Dermis blood vessel endothelial cell (primary cell): ENCODE measurements around the gene FAM83C. TPM values are rescaled to one million over a fixed set of nuclear protein-coding genes. Genes with fewer than 3 reads are reported as not detected.

Experiments used
- DNase-seq: peaks from one replicate; pipeline ENCODE4 v3.0.0; 2010
- total RNA-seq: library from RNA; depleted of rRNA; stranded (reverse); fragments of >200 nt; gene quantifications from 2 replicates; pipeline ENCODE4 v1.2.3, GENCODE V29; 2014

The FAM83C gene
- total RNA-seq, 1 donor from 2014 or later = not detected

- DNase-seq = peak; percentile 36
Measured at GRCh38 chr20:35283441-35284266, 8.6 kb downstream of the FAM83C start.

- no peak for DNase-seq
Measured at GRCh38 chr20:35281506-35282101, 10.6 kb downstream of the FAM83C start.

GRCh38 chr20:35280523-35280922 is 11.7 kb downstream of the FAM83C start:
- no peak for DNase-seq

- no peak for DNase-seq
Measured at GRCh38 chr20:35279533-35280174, 12.6 kb downstream of the FAM83C start.

- no peak for DNase-seq
Measured at GRCh38 chr20:35279040-35279439, 13.2 kb downstream of the FAM83C start.

GRCh38 chr20:35277531-35278395 is 14.5 kb downstream of the FAM83C start, which contains the start of gene MMP24OS:
Gene MMP24OS, minus strand, starts transcription at chr20:35278122. Its CDS starts 193 bp downstream, at chr20:35277929.
- peak; percentile 91 for DNase-seq

- DNase-seq = no peak
Measured at GRCh38 chr20:35277127-35277526, 15.1 kb downstream of the FAM83C start.

- DNase-seq = no peak
Measured at GRCh38 chr20:35276408-35276807, 15.8 kb downstream of the FAM83C start.

- DNase-seq = no peak
Measured at GRCh38 chr20:35275741-35276251, 16.4 kb downstream of the FAM83C start.

- DNase-seq = no peak
Measured at GRCh38 chr20:35274172-35275092, 17.8 kb downstream of the FAM83C start.

- DNase-seq = no peak
Measured at GRCh38 chr20:35273449-35274171, 18.6 kb downstream of the FAM83C start.

GRCh38 chr20:35271904-35272303 is 20.3 kb downstream of the FAM83C start:
- DNase-seq = no peak

GRCh38 chr20:35271073-35271882 is 20.9 kb downstream of the FAM83C start:
- DNase-seq = no peak

- no peak for DNase-seq
Measured at GRCh38 chr20:35270021-35270902, 22.0 kb downstream of the FAM83C start.

GRCh38 chr20:35269055-35269781 is 23.0 kb downstream of the FAM83C start:
- DNase-seq = peak; percentile 83

GRCh38 chr20:35267092-35267491 is 25.1 kb downstream of the FAM83C start:
- DNase-seq = no peak

GRCh38 chr20:35264755-35265154 is 27.5 kb downstream of the FAM83C start:
- DNase-seq = peak; percentile 70
